AG09319 (cell line): ENCODE data around the gene TOP2B.
A peak's percentile ranks its signal among the peaks of the same experiment; 100 is the strongest.

Source experiments
- DNase-seq: peaks from one replicate; pipeline ENCODE4 v3.0.0-alpha.2; 2010; ENCODE audit warnings: low read depth; ENCODE audit errors: extremely low read depth
- CTCF ChIP-seq: IDR thresholded peaks from 2 replicates; pipeline ENCODE4 v1.5.1; 2011; ENCODE audit warnings: low read depth, mild to moderate bottlenecking, inconsistent platforms, low read length, moderate library complexity

Gene TOP2B

GRCh38 chr3:25582242-25582641, 82.5 kb downstream of the TOP2B start:
- DNase-seq = peak; percentile 30
- no peak for TF ChIP-seq CTCF

GRCh38 chr3:25581823-25582222, 82.9 kb downstream of the TOP2B start:
- TF ChIP-seq CTCF = no peak
- DNase-seq = no peak

- DNase-seq = no peak
- TF ChIP-seq CTCF = no peak
These were observed 83.4 kb downstream of the TOP2B start for GRCh38 chr3:25581335-25581734.

- DNase-seq = no peak
- TF ChIP-seq CTCF = no peak
These were observed 84.2 kb downstream of the TOP2B start for GRCh38 chr3:25580534-25580933.

GRCh38 chr3:25578059-25578458, 86.6 kb downstream of the TOP2B start:
- no peak for DNase-seq
- no peak for TF ChIP-seq CTCF

GRCh38 chr3:25576831-25577454, 87.8 kb downstream of the TOP2B start:
- no peak for DNase-seq
- TF ChIP-seq CTCF = no peak

- DNase-seq = no peak
- TF ChIP-seq CTCF = no peak
These were observed 88.6 kb downstream of the TOP2B start for GRCh38 chr3:25576146-25576545.
